Peyer's patch (tissue), 4 donors: ENCODE results near the gene COQ10B. TPM values are rescaled to one million over a fixed set of nuclear protein-coding genes. Genes with fewer than 3 reads are reported as not detected.

Experiments used
- DNase-seq, 3 donors: peaks; one replicate each; pipeline ENCODE4 v3.0.0-alpha.2; 2017 to 2019
- H3K27ac ChIP-seq, 4 donors: fragments of 200-600 bp; sonication (generic); one replicate each; pipeline ENCODE4 v1.5.1; 2016 to 2019
- H3K27me3 ChIP-seq, 2 donors: fragments of 200-600 bp; sonication (generic); one replicate each; pipeline ENCODE4 v1.5.1; 2019
- H3K36me3 ChIP-seq, 3 donors: fragments of 200-600 bp; sonication (generic); one replicate each; pipeline ENCODE4 v1.5.1; 2016 to 2019
- H3K4me1 ChIP-seq, 4 donors: fragments of 200-600 bp; sonication (generic); one replicate each; pipeline ENCODE4 v1.5.1; 2016 to 2019
- H3K4me3 ChIP-seq, 4 donors: fragments of 200-600 bp; sonication (generic); 1 replicate in 3 of 4; 2 replicates in 1 of 4; pipeline ENCODE4 v1.5.1; 2016 to 2019; ENCODE audit warnings: mild to moderate bottlenecking in 1 of 4
- H3K9me3 ChIP-seq, 4 donors: fragments of 200-600 bp; sonication (generic); one replicate each; pipeline ENCODE4 v1.5.1; 2016 to 2019; ENCODE audit warnings: mild to moderate bottlenecking in 1 of 4
- POLR2A ChIP-seq, 2 donors: fragments of 450-650 bp; IDR thresholded peaks; one replicate each; pipeline ENCODE4 v1.5.1; 2017; ENCODE audit warnings: antibody characterized with exemption in 2 of 2, mild to moderate bottlenecking in 2 of 2, moderate library complexity in 2 of 2
- total RNA-seq, 4 donors: library from RNA; depleted of rRNA; stranded (reverse); fragments of >200 nt; gene quantifications; one replicate each; pipeline ENCODE4 v1.1.0, GENCODE V29; 2016
- TF ChIP-seq, protein P1 (sequence below), 6 experiments: fragments of 450-650 bp in 4 of 6; fragments of 200-600 bp in 2 of 6; sonication (generic) in 1 of 6; IDR thresholded peaks; one replicate each; pipeline ENCODE4 v1.5.1; 2017 to 2019; ENCODE audit warnings: antibody characterized with exemption in 6 of 6, mild to moderate bottlenecking in 3 of 6, moderate library complexity in 1 of 6

COQ10B gene
- total RNA-seq, 4 donors from 2014 or later: 14.4 to 30.3 (median 22.3) TPM

DNA sequence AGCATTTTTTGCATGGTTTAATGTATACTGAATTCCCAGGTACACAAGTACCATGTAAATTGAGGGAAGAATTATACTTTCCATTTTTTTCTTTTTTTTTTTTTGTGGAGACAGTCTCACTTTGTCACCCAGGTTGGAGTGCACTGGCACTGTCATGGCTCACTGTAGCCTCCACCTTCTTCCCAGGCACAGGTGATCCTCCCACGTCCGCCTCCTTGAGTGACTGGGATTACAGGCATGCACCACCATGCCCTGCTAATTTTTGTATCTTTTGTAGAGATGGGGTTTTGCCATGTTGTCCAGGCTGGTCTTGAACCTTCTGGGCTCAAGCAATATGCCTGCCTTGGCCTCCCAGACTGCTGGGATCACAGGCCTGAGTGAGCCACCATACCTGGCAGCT is 50.6 kb downstream of the COQ10B start:
- H3K9me3 ChIP-seq: no peaks in the 10 kb centered on the region
- no peak overlapping the region for H3K27ac ChIP-seq
- peaks cover 0 to 13% (median 0%) of the 10 kb centered on the region in 3 donors for H3K36me3 ChIP-seq
- H3K27me3 ChIP-seq: no peaks in the 10 kb centered on the region
- DNase-seq: no peak
- TF ChIP-seq, protein P1, sequence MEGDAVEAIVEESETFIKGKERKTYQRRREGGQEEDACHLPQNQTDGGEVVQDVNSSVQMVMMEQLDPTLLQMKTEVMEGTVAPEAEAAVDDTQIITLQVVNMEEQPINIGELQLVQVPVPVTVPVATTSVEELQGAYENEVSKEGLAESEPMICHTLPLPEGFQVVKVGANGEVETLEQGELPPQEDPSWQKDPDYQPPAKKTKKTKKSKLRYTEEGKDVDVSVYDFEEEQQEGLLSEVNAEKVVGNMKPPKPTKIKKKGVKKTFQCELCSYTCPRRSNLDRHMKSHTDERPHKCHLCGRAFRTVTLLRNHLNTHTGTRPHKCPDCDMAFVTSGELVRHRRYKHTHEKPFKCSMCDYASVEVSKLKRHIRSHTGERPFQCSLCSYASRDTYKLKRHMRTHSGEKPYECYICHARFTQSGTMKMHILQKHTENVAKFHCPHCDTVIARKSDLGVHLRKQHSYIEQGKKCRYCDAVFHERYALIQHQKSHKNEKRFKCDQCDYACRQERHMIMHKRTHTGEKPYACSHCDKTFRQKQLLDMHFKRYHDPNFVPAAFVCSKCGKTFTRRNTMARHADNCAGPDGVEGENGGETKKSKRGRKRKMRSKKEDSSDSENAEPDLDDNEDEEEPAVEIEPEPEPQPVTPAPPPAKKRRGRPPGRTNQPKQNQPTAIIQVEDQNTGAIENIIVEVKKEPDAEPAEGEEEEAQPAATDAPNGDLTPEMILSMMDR (IDR thresholded peaks at IDR 0.05): no peak
- TF ChIP-seq POLR2A (IDR thresholded peaks at IDR 0.05): no peak
- H3K4me1 ChIP-seq: peaks cover 0 to 16% (median 8%) of the 10 kb centered on the region in 4 donors
- H3K4me3 ChIP-seq: no peak overlapping the region

DNA sequence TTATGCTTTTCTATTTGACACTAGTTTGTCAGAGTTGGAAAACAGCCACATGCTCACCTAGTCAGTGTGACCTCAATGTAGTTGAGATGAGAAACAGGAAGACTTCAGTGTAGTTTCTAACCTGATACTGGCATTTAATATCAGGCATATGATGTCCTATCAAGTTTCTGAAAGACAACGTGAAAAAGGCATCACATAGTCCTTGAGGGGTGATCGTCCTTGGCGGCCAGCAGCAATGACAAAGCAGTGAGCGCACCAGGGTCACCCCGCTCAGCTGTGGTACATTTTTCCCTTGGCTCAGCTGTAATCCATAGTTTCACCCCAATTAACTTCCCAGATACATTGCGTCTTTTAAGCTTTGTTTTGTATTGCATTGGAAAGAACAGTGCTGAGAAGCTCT is 51.2 kb downstream of the COQ10B start:
- peaks cover 0 to 13% (median 0%) of the 10 kb centered on the region in 3 donors for H3K36me3 ChIP-seq
- no peak for TF ChIP-seq POLR2A (IDR thresholded peaks at IDR 0.05)
- TF ChIP-seq, protein P1 (IDR thresholded peaks at IDR 0.05): no peak
- no peak overlapping the region for H3K4me3 ChIP-seq
- no peak for DNase-seq
- H3K27ac ChIP-seq: no peak overlapping the region
- no peaks in the 10 kb centered on the region for H3K27me3 ChIP-seq
- no peaks in the 10 kb centered on the region for H3K9me3 ChIP-seq
- H3K4me1 ChIP-seq: peaks cover 0 to 16% (median 8%) of the 10 kb centered on the region in 4 donors

DNA sequence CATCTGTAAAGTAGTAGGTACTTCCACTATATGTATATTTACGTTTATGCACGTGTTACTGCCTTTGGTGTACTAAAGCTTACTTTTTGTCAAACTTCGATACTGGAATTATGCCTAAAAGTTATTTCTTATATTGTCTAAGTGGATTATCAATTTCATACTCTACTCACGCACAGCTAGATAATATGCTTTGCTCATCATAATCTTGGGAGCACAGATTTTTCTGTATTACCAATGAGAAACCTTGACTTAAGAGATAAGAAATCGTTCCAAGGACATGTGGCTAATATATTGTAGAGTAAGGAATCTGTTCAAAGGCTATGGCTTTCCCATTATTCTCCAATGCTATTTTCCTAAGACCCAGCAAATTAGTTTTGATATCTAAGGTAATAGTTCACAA is 53.3 kb downstream of the COQ10B start:
- Histone ChIP-seq H3K36me3 (peaks cover 0 to 13% (median 0%) of the 10 kb centered on the region in 3 donors), H3K9me3 (no peaks in the 10 kb centered on the region), H3K4me3 (no peak overlapping the region), H3K4me1 (peaks cover 0 to 11% (median 5%) of the 10 kb centered on the region in 4 donors), H3K27me3 (no peaks in the 10 kb centered on the region), H3K27ac (no peak overlapping the region)
- TF ChIP-seq POLR2A (IDR thresholded peaks at IDR 0.05): no peak
- TF ChIP-seq, protein P1 (IDR thresholded peaks at IDR 0.05): no peak
- no peak for DNase-seq

DNA sequence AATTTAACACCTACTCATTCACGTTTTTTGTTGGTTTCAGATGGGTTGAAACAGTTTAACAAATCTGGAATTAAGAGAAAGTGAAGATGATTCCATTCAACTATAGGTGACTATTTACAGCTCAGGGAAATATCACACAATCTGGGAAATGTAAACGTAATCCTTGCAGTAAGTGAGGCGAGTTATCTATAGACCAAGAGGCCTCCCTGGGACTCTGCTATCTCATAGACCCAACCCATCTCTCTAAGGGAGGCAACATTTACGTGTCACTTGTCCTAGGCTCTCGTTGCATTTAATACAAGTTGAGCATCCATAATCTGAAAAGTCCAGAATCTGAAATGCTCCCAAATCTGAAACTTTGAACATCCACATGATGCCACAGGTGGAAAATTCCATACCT is 60.6 kb downstream of the COQ10B start:
- H3K9me3 ChIP-seq: no peaks in the 10 kb centered on the region
- H3K27ac ChIP-seq: peak overlapping the region in 1 of 4 donors; percentile 97
- H3K36me3 ChIP-seq: no peaks in the 10 kb centered on the region
- peaks cover 0 to 7% (median 5%) of the 10 kb centered on the region in 4 donors for H3K4me1 ChIP-seq
- TF ChIP-seq POLR2A (IDR thresholded peaks at IDR 0.05): no peak
- TF ChIP-seq, protein P1 (IDR thresholded peaks at IDR 0.05): no peak
- H3K27me3 ChIP-seq: no peaks in the 10 kb centered on the region
- no peak for DNase-seq
- H3K4me3 ChIP-seq: no peak overlapping the region

DNA sequence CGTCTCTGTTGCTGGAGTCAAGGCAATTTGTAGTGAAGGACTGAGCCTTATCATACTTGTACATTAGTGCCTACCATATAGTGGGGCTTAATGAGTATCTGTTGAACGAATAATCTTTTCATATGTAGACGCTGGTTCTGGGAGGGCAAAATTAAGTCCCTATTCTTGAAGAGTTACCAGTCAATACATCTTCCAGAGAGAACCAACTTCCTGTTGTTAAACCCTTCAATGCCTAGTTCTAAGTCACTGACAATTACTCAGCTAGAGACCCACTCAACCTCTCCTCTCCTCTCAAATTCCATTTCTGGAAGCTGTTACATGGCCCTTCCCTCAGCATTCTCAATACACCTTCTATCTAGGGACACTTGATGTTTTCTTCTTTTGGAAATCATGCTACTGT is 61.4 kb downstream of the COQ10B start:
- no peak for DNase-seq
- Histone ChIP-seq H3K4me3 (peak overlapping the region; percentile 66 to 92 (median 88)), H3K36me3 (no peaks in the 10 kb centered on the region), H3K27ac (peak overlapping the region; percentile 91 to 97 (median 93)), H3K9me3 (no peaks in the 10 kb centered on the region), H3K27me3 (no peaks in the 10 kb centered on the region), H3K4me1 (peaks cover 0 to 7% (median 5%) of the 10 kb centered on the region in 4 donors)
- TF ChIP-seq, protein P1 (IDR thresholded peaks at IDR 0.05): no peak
- TF ChIP-seq POLR2A (IDR thresholded peaks at IDR 0.05): no peak

DNA sequence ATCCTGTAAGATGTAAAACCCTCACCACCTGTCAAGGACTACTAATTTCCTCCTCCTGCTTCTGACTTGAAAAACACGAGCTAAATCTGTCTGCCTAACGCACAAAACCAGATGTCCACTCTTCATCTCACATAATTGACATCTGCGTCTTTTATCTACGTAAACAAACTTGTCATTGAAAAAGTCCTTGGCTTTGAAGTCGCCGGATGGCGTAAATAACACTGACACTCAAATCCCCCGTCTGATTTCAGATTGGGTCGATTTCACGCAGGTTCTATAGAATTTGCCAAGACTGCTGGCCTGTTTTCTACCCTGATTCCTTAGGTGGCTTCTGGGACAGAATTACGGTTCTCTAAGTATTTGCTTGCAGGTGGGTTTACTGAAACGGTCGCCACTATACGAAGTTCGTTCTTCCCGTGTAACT is 62.0 kb downstream of the COQ10B start:
- no peaks in the 10 kb centered on the region for H3K27me3 ChIP-seq
- no peaks in the 10 kb centered on the region for H3K36me3 ChIP-seq
- H3K27ac ChIP-seq: peak overlapping the region; percentile 91 to 97 (median 93)
- peak overlapping the region; percentile 66 to 92 (median 88) for H3K4me3 ChIP-seq
- TF ChIP-seq, protein P1 (IDR thresholded peaks at IDR 0.05): no peak
- no peak for TF ChIP-seq POLR2A (IDR thresholded peaks at IDR 0.05)
- H3K9me3 ChIP-seq: no peaks in the 10 kb centered on the region
- peaks cover 0 to 7% (median 5%) of the 10 kb centered on the region in 4 donors for H3K4me1 ChIP-seq
- no peak for DNase-seq
